LNCAP (cell line): Measurements from ENCODE around the gene DAB2.

Source experiments
- CTCF ChIP-seq: fragments of 450-650 bp; IDR thresholded peaks from 2 replicates; pipeline ENCODE4 v1.5.1; 2017; ENCODE audit warnings: mild to moderate bottlenecking

DAB2 gene

DNA sequence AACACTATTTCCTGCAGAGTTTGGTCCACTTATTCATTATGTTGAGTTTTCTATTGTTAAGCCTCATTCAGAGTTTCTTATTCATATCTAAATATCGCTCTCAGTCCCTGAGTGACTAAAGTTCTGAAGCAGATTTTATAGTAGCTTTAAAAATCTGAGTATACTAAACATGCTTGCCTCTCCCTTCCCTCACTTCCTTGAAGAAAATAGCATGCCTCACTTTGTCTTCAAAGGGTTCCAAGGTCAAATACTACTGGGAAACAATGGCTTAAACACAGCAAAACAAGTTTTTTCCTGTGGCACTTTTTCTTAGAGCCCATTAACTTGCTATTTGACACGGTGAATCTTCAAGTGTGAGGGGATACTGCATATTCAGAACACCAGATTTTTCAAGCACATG, 41.1 kb upstream of the DAB2 start:
- no peak for TF ChIP-seq CTCF

DNA sequence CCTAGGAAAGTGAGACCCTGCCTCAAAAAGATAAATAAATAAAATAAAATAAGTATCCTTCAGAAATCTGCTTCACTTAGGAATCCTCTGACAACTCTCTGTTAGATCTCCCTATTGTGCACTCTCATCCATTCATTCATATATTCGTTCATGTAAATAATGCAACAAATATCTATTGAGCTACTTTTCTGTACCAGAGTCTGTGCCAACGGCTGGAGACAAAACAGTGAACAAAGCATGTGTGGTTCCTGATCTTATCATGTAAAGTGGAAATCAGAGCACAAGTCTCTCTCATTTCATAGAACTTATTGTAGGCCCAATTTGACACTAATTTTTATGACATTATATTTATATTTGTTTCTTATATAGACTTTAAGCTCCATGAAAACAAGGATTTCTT, 40.3 kb upstream of the DAB2 start:
- TF ChIP-seq CTCF: no peak

- TF ChIP-seq CTCF: no peak
Observed at GRCh38 chr5:39464088-39464487, 39.3 kb upstream of the DAB2 start.

- TF ChIP-seq CTCF: no peak
Observed at GRCh38 chr5:39462211-39462610, 37.4 kb upstream of the DAB2 start.

GRCh38 chr5:39461007-39461682, 36.4 kb upstream of the DAB2 start:
- TF ChIP-seq CTCF: no peak

DNA sequence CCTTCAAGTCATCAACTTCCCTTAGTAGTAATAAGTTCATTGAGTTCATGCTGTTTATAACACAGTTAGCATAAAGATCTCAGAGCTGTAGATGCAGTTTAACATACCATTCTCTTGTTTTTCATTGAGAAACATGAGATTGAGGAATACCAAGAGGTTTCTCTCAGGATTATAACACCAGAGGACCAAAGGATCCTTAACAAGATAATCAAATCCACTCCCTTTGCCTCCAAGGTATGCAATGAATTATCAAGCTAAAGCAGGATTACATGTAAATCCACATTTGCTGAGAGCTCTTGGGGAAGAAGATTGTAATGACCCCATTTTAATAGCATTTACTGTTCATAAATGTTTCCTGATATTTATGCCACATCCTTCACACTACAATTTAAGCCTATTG, 35.1 kb upstream of the DAB2 start:
- no peak for TF ChIP-seq CTCF

- TF ChIP-seq CTCF: no peak
Observed at GRCh38 chr5:39459071-39459470, 34.3 kb upstream of the DAB2 start.

DNA sequence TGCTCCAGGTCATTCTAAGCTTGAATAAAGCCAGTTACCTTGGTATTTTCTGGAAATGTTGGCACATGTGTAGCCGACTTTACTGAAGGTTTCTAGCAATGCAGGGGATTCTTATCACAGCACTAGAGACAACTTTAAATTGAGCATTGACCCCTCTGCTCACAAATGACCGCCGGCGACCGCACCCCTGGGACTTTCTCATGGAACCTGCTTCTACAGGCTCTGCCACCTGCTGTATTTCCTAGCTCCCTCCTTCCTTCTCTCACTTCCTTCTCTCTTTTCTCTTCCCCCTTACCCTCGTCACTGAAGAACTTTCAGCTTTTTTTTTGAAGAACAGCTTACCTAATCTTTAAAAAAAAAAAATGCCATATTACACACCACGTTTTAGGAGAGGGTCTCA, 30.9 kb upstream of the DAB2 start:
- no peak for TF ChIP-seq CTCF
